CD14-positive monocyte (primary cell): ENCODE data around the gene CYB5D1. TPM values are rescaled to one million over a fixed set of nuclear protein-coding genes. Genes with fewer than 3 reads are reported as not detected.

ENCODE experiments used
- DNase-seq, 3 donors: peaks; one replicate each; pipeline ENCODE4 v3.0.0-alpha.2; 2011 to 2022
- H2AFZ ChIP-seq: 2 replicates; pipeline ENCODE4 v1.6.0; 2012; ENCODE audit warnings: mild to moderate bottlenecking, low read depth, low read length, inconsistent platforms; ENCODE audit not compliant: insufficient read depth, poor library complexity, severe bottlenecking
- H3K27ac ChIP-seq, 2 donors: 1 replicate in 1 of 2; 2 replicates in 1 of 2; pipeline ENCODE4 v1.5.1; 2012 to 2013; ENCODE audit warnings: low read length in 2 of 2, control low read depth in 1 of 2, inconsistent platforms in 1 of 2, low read depth in 1 of 2, mild to moderate bottlenecking in 1 of 2
- H3K27me3 ChIP-seq, 2 donors: one replicate each; pipeline versions ENCODE4 v1.6.0 to v1.6.1; 2011 to 2013; ENCODE audit warnings: low read length in 2 of 2; ENCODE audit not compliant: control insufficient read depth in 2 of 2, insufficient read depth in 2 of 2
- H3K36me3 ChIP-seq, 2 donors: replicated peaks in 1 of 2; 1 replicate in 1 of 2; 2 replicates in 1 of 2; pipeline versions ENCODE4 v1.5.1 to v1.6.1; 2012 to 2013; ENCODE audit warnings: low read length in 2 of 2, control low read depth in 1 of 2, inconsistent platforms in 1 of 2, mild to moderate bottlenecking in 1 of 2; ENCODE audit not compliant: insufficient read depth in 2 of 2, control insufficient read depth in 1 of 2
- H3K4me1 ChIP-seq, 2 donors: 1 replicate in 1 of 2; 2 replicates in 1 of 2; pipeline versions ENCODE4 v1.5.1 to v1.6.1; 2012 to 2013; ENCODE audit warnings: low read length in 2 of 2, control low read depth in 1 of 2, inconsistent platforms in 1 of 2, mild to moderate bottlenecking in 1 of 2, moderate library complexity in 1 of 2; ENCODE audit not compliant: insufficient read depth in 2 of 2, control insufficient read depth in 1 of 2
- H3K4me2 ChIP-seq: replicated peaks from 2 replicates; pipeline ENCODE3; 2012; ENCODE audit warnings: low read length, moderate library complexity, mild to moderate bottlenecking; ENCODE audit not compliant: poor library complexity, severe bottlenecking; ENCODE audit errors: extremely low read depth
- H3K4me3 ChIP-seq, 3 experiments: fragments of 200-600 bp in 1 of 3; sonication (generic) in 1 of 3; replicated peaks in 1 of 3; 1 replicate in 2 of 3; 2 replicates in 1 of 3; pipeline ENCODE4 v1.5.1; 2011 to 2013; ENCODE audit warnings: low read length in 3 of 3, mild to moderate bottlenecking in 3 of 3, control low read depth in 2 of 3, low read depth in 2 of 3, inconsistent platforms in 1 of 3, moderate library complexity in 1 of 3
- H3K79me2 ChIP-seq: 2 replicates; pipeline ENCODE4 v1.6.0; 2012; ENCODE audit warnings: mild to moderate bottlenecking, control low read depth, inconsistent platforms, low read length, moderate library complexity; ENCODE audit not compliant: insufficient read depth
- H3K9ac ChIP-seq: 2 replicates; pipeline ENCODE4 v1.6.0; 2017; ENCODE audit warnings: low read length, mild to moderate bottlenecking; ENCODE audit not compliant: insufficient read depth, poor library complexity, severe bottlenecking
- H3K9me3 ChIP-seq, 2 donors: replicated peaks in 1 of 2; 1 replicate in 1 of 2; 2 replicates in 1 of 2; pipeline versions ENCODE4 v1.5.1 to v1.6.1; 2012 to 2013; ENCODE audit warnings: low read length in 2 of 2, control low read depth in 1 of 2; ENCODE audit not compliant: control insufficient read depth in 1 of 2, insufficient read depth in 1 of 2
- H4K20me1 ChIP-seq: 2 replicates; pipeline ENCODE4 v1.6.0; 2012; ENCODE audit warnings: mild to moderate bottlenecking, low read length, control low read depth, moderate library complexity; ENCODE audit not compliant: insufficient read depth
- H3K27ac Mint-ChIP-seq, 7 donors: one replicate each; pipeline ENCODE4 v1.8.0; 2020; ENCODE audit warnings: mild to moderate bottlenecking in 7 of 7, mixed read lengths in 7 of 7, moderate library complexity in 6 of 7, inconsistent platforms in 2 of 7
- H3K27me3 Mint-ChIP-seq, 3 donors: one replicate each; pipeline ENCODE4 v1.8.0; 2021 to 2022; ENCODE audit warnings: low read depth in 3 of 3, mild to moderate bottlenecking in 3 of 3, mixed read lengths in 3 of 3, moderate library complexity in 3 of 3, inconsistent platforms in 1 of 3
- H3K36me3 Mint-ChIP-seq, 2 donors: one replicate each; pipeline ENCODE4 v1.8.0; 2020; ENCODE audit warnings: mixed read lengths in 2 of 2, inconsistent platforms in 1 of 2, mild to moderate bottlenecking in 1 of 2
- H3K4me1 Mint-ChIP-seq: one replicate; pipeline ENCODE4 v1.8.0; 2020; ENCODE audit warnings: mild to moderate bottlenecking, mixed read lengths
- H3K4me3 Mint-ChIP-seq, 2 donors: one replicate each; pipeline ENCODE4 v1.8.0; 2020; ENCODE audit warnings: mild to moderate bottlenecking in 2 of 2, mixed read lengths in 2 of 2, moderate library complexity in 1 of 2
- H3K9me3 Mint-ChIP-seq, 7 donors: one replicate each; pipeline ENCODE4 v1.8.0; 2020 to 2022; ENCODE audit warnings: mixed read lengths in 7 of 7, mild to moderate bottlenecking in 6 of 7, moderate library complexity in 6 of 7, inconsistent platforms in 2 of 7
- CTCF ChIP-seq: fragments of 200-600 bp; IDR thresholded peaks from one replicate; pipeline ENCODE4 v1.8.0; 2022; ENCODE audit warnings: antibody characterized with exemption, mild to moderate bottlenecking
- WGBS: methylation state at CpG from one replicate; pipeline ENCODE4 v1.1.5; 2013; ENCODE audit warnings: missing lambda C conversion rate; ENCODE audit not compliant: insufficient coverage; 5-methylcytosine and 5-hydroxymethylcytosine counted together
- intact Hi-C, 2 donors: fragments of 100-400 bp; cut with micrococcal nuclease; formaldehyde crosslinking; loops; one replicate each; pipeline versions ENCODE4 v1.15.0 to v1.15.1; 2023
- polyA plus RNA-seq, 3 donors: library from polyadenylated mRNA; depleted of rRNA in 1 of 3; unstranded in 2 of 3; stranded (reverse) in 1 of 3; fragments of 300-500 nt in 2 of 3; fragments of >200 nt in 1 of 3; fragmentation: Illumina TruSeq in 2 of 3; gene quantifications; 1 replicate in 2 of 3; 2 replicates in 1 of 3; pipeline ENCODE4 v1.2.3, GENCODE V29; 2012 to 2021

Gene CYB5D1
- polyA plus RNA-seq, 3 donors, result 0.50 to 4.8 (median 0.98) TPM

DNA sequence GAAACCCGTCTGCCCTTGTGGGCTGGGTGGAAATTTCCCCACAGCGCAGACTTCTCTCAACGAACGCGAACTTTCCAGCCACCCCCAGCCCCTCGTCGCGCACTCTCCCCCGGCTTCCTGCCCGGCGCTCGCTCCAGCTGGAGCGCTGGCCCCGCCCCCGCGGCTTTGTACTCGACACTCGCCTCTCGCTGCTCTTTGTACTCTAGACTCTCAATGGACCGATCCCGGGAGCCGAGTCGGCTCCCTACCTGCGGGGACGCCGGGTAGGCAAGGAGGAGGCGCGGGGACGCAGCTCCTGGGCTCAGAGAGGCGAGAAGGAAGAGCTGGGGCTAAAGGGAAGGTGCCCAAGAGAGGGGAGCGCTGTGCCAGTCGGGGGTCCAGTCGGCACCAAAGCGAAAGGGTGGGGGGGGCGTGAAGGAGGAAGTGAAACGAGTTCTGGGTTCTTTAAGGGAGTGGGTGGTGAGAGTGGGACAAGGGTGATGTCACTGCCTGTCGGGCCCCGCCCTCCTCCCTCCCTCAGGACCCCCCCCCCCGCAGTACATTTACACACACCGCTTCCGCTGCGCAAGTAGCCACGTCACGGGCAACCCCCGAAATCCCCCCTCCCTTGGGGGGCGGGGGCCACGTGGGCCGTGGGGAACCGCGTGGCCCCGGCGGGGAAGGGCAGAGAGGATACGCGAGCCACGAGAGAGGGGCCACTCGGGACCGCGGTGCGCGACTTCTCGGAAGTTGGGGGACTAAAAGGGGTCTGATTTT is 14.1 kb upstream of the CYB5D1 start:
- peak; percentile 94 to 99 (median 98) for DNase-seq
- Mint-ChIP-seq H3K4me3 (peak overlapping the region; percentile 98 to 99), H3K9me3 (peaks cover 0 to 5% (median 0%) of the 10 kb centered on the region in 7 donors), H3K27ac (peak overlapping the region; percentile 97 to 100 (median 100)), H3K4me1 (peaks cover 34% of the 10 kb centered on the region), H3K27me3 (peaks cover 0 to 16% (median 6%) of the 10 kb centered on the region in 3 donors), H3K36me3 (peaks cover 40 to 64% of the 10 kb centered on the region in 2 donors)
- Histone ChIP-seq H3K9ac (peak overlapping the region; percentile 100), H3K27ac (peak overlapping the region; percentile 98 to 100), H3K4me3 (peak overlapping the region; percentile 79 to 92 (median 81)), H2AFZ (no peak overlapping the region), H3K9me3 (no peaks in the 10 kb centered on the region), H3K79me2 (peaks cover 69% of the 10 kb centered on the region), H3K4me2 (peak overlapping the region; percentile 78), H4K20me1 (peaks cover 51% of the 10 kb centered on the region), H3K27me3 (no peaks in the 10 kb centered on the region), H3K36me3 (peaks cover 33 to 36% of the 10 kb centered on the region in 2 donors), H3K4me1 (peaks cover 39 to 41% of the 10 kb centered on the region in 2 donors)
- intact Hi-C loops, result loop anchor here (1.0 to 5.0 kb wide), 8 partner anchors 8 to 361 kb away; partner anchors contain the start of genes CD68 (in 2 of the 2), NAA38 (in 2 of the 2), CNTROB (in 1 of the 2) and KDM6B (in 1 of the 2)
- TF ChIP-seq CTCF, result no peak
- under 1% methylated on average over 49 of the region's 61 CpGs for whole genome bisulfite sequencing

DNA sequence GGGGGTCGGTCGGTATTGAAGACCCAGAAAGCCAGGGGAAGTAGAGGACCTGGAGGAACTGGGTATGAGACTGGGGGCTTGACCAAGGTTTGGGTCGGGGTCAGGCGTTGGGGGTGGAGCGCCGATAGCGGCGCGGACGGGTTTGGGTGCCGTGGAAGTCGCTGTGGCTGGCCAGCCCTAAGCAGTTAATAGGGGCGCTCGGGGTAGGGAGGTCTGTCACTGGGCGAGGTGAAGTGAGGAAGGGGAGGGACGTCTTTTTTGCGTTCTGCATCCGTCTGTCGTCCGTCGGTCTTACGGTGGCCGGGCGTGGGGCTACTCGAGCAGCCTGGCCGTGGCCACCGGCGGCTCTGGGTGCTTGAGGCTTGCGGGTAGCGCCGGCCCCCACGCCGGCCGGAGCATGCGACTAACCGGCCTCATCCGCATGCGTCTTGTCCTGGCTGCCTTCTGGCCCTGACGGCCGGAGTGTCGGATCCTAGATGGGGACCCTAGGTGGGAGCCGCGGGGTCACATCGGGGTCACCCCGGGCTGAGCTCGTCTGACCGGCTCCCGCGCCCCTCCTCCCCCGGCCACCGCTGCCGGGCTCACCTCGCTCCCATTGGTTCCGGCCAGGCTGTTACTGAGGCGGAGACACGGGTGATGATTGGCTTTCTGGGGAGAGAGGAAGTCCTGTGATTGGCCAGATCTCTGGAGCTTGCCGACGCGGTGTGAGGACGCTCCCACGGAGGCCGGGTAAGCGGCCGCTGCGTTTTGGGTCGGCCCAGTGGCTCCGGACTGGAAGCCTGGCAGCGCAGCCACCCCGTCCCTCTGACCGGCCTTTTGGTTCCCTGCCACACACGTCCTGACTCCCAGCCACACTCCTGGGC is 13.3 kb upstream of the CYB5D1 start:
- peak; percentile 93 to 96 (median 95) for DNase-seq
- Histone ChIP-seq H2AFZ (no peak overlapping the region), H3K4me2 (peak overlapping the region; percentile 78), H3K9ac (peak overlapping the region; percentile 100), H3K4me3 (peak overlapping the region; percentile 66 to 92 (median 79)), H3K36me3 (peaks cover 41 to 44% of the 10 kb centered on the region in 2 donors), H3K79me2 (peaks cover 61% of the 10 kb centered on the region), H4K20me1 (peaks cover 55% of the 10 kb centered on the region), H3K4me1 (peaks cover 31 to 33% of the 10 kb centered on the region in 2 donors), H3K27me3 (no peaks in the 10 kb centered on the region), H3K27ac (peak overlapping the region; percentile 98 to 100), H3K9me3 (no peaks in the 10 kb centered on the region)
- Mint-ChIP-seq H3K4me3 (peak overlapping the region; percentile 93 to 98), H3K27ac (peak overlapping the region; percentile 97 to 100 (median 100)), H3K36me3 (peaks cover 38 to 67% of the 10 kb centered on the region in 2 donors), H3K9me3 (peaks cover 0 to 5% (median 0%) of the 10 kb centered on the region in 7 donors), H3K27me3 (peaks cover 0 to 14% (median 4%) of the 10 kb centered on the region in 3 donors), H3K4me1 (peaks cover 26% of the 10 kb centered on the region)
- WGBS, result 1% methylated on average over 64 of the region's 71 CpGs
- intact Hi-C loops, result loop anchor here (1.0 to 5.0 kb wide), 7 partner anchors 9 to 362 kb away; partner anchors contain the start of genes CD68 (in 2 of the 2), CNTROB (in 1 of the 2), KDM6B (in 1 of the 2) and POLR2A (in 1 of the 2)
- TF ChIP-seq CTCF, result no peak
